BJ (cell line): ENCODE measurements around the gene MYO3B. TPM values are rescaled to one million over a fixed set of nuclear protein-coding genes. Genes with fewer than 3 reads are reported as not detected.

ENCODE experiments used
- CTCF ChIA-PET: fragments of 350-600 bp; formaldehyde crosslinking; extraction: SDS; loops from one replicate; lab custom pipeline; 2021; ENCODE audit warnings: antibody characterized with exemption, inconsistent platforms; lab: Yijun Ruan, JAX
- POLR2A ChIA-PET: fragments of 300-600 bp; sonication (Branson Sonifier 250); formaldehyde crosslinking; extraction: SDS; loops from one replicate; lab custom pipeline; 2021; ENCODE audit warnings: antibody characterized with exemption; lab: Charles Lee
- DNase-seq: peaks from one replicate; pipeline ENCODE4 v3.0.0-alpha.2; 2011; ENCODE audit warnings: low read depth
- H3K27me3 ChIP-seq: 2 replicates; pipeline ENCODE4 v1.6.0; 2011; ENCODE audit warnings: low read length; ENCODE audit not compliant: control insufficient read depth, insufficient read depth
- H3K36me3 ChIP-seq: 2 replicates; pipeline ENCODE4 v1.5.1; 2011; ENCODE audit warnings: low read length; ENCODE audit not compliant: control insufficient read depth, insufficient read depth
- H3K4me3 ChIP-seq: 2 replicates; pipeline ENCODE4 v1.5.1; 2011; ENCODE audit warnings: low read depth, mild to moderate bottlenecking, control low read depth, low read length
- CTCF ChIP-seq: IDR thresholded peaks from 2 replicates; pipeline ENCODE4 v1.5.1; 2011; ENCODE audit warnings: low read depth, mild to moderate bottlenecking, control low read depth, inconsistent platforms, low read length, moderate library complexity; ENCODE audit not compliant: insufficient read depth
- polyA plus RNA-seq: library from polyadenylated mRNA; depleted of rRNA; stranded (reverse); fragments of >200 nt; gene quantifications from 2 replicates; pipeline ENCODE4 v1.2.3, GENCODE V29; 2011

Gene MYO3B
- polyA plus RNA-seq, 1 experiment, result not detected

GRCh38 chr2:170284205-170284604 is 106.3 kb downstream of the MYO3B start:
- Histone ChIP-seq H3K27me3 (no peaks in the 10 kb centered on the region), H3K4me3 (no peak overlapping the region), H3K36me3 (no peaks in the 10 kb centered on the region)
- CTCF ChIA-PET, result no interaction called here
- TF ChIP-seq CTCF, result no peak
- DNase-seq, result no peak
- POLR2A ChIA-PET, result no interaction called here

GRCh38 chr2:170288859-170289258 is 110.9 kb downstream of the MYO3B start:
- no peak overlapping the region for H3K4me3 ChIP-seq
- DNase-seq, result no peak
- no peak for TF ChIP-seq CTCF
- no peaks in the 10 kb centered on the region for H3K27me3 ChIP-seq
- H3K36me3 ChIP-seq, result no peaks in the 10 kb centered on the region
- POLR2A ChIA-PET, result no interaction called here
- CTCF ChIA-PET, result interaction anchor here (1.1 kb wide), 1 partner anchor 53 kb away, joined by 3 read pairs; no protein-coding TSS in a partner anchor

- ChIA-PET POLR2A (no interaction called here), CTCF (no interaction called here)
- Histone ChIP-seq H3K36me3 (no peaks in the 10 kb centered on the region), H3K27me3 (no peaks in the 10 kb centered on the region), H3K4me3 (no peak overlapping the region)
- no peak for TF ChIP-seq CTCF
- no peak for DNase-seq
Measured at GRCh38 chr2:170291474-170291873, 113.5 kb downstream of the MYO3B start.

- TF ChIP-seq CTCF, result no peak
- Histone ChIP-seq H3K4me3 (no peak overlapping the region), H3K36me3 (no peaks in the 10 kb centered on the region), H3K27me3 (no peaks in the 10 kb centered on the region)
- ChIA-PET POLR2A (no interaction called here), CTCF (no interaction called here)
- no peak for DNase-seq
Measured at GRCh38 chr2:170292415-170292814, 114.5 kb downstream of the MYO3B start.

- TF ChIP-seq CTCF, result no peak
- H3K36me3 ChIP-seq, result no peaks in the 10 kb centered on the region
- H3K27me3 ChIP-seq, result no peaks in the 10 kb centered on the region
- ChIA-PET POLR2A (no interaction called here), CTCF (no interaction called here)
- H3K4me3 ChIP-seq, result no peak overlapping the region
- no peak for DNase-seq
Measured at GRCh38 chr2:170297496-170297895, 119.5 kb downstream of the MYO3B start.
